GM19324 (cell line): ENCODE measurements around the gene FPGT.
"Not testable (repeated sequence)": the region's sequence is repeated elsewhere in the genome, so short reads cannot be mapped to it uniquely, and the experiment has no call there.

Experiments
- ATAC-seq: cut with Tn5 transposase; IDR thresholded peaks from one replicate; pipeline ENCODE4 v1.9.1; 2021; ENCODE audit warnings: mild to moderate bottlenecking, moderate library complexity; ENCODE audit not compliant: unreplicated experiment, low FRiP score

The FPGT gene

GRCh38 chr1:74197657-74198552 lies at the start of gene FPGT, which contains the start of gene LRRIQ3:
TSS of gene FPGT (plus strand) at chr1:74198242. CDS start at chr1:74198279, 37 bp downstream.
TSS of gene LRRIQ3 (minus strand) at chr1:74198176. CDS start at chr1:74183684, 14,492 bp downstream.
- ATAC-seq = peak; percentile 98

- no peak for ATAC-seq
These were observed 38.0 kb upstream of the FPGT start for GRCh38 chr1:74160046-74160445.

- no peak for ATAC-seq
These were observed 36.5 kb upstream of the FPGT start for GRCh38 chr1:74161497-74161896.

GRCh38 chr1:74162333-74162732 lies 35.7 kb upstream of the FPGT start:
- ATAC-seq = no peak

- ATAC-seq = not testable (repeated sequence)
These were observed 23.6 kb upstream of the FPGT start for GRCh38 chr1:74174423-74174822.

- no peak for ATAC-seq
These were observed 17.6 kb upstream of the FPGT start for GRCh38 chr1:74180490-74180889.

GRCh38 chr1:74193908-74194307 lies 4.1 kb upstream of the FPGT start:
- no peak for ATAC-seq

- ATAC-seq = no peak
These were observed 2.7 kb upstream of the FPGT start for GRCh38 chr1:74195339-74195738.

GRCh38 chr1:74197255-74197654 lies 787 bp upstream of the FPGT start:
- ATAC-seq = no peak

- ATAC-seq = no peak
These were observed 1.5 kb downstream of the FPGT start for GRCh38 chr1:74199504-74199903.

GRCh38 chr1:74205266-74205665 lies 7.2 kb downstream of the FPGT start:
- ATAC-seq = no peak

GRCh38 chr1:74215229-74215628 lies 17.2 kb downstream of the FPGT start:
- no peak for ATAC-seq

GRCh38 chr1:74222701-74223100 lies 24.7 kb downstream of the FPGT start:
- ATAC-seq = no peak

- ATAC-seq = no peak
These were observed 25.4 kb downstream of the FPGT start for GRCh38 chr1:74223453-74223852.

- ATAC-seq = no peak
These were observed 37.1 kb downstream of the FPGT start, which contains the start of gene TNNI3K for GRCh38 chr1:74235153-74235552. TSS of gene TNNI3K (plus strand) at chr1:74235387. CDS start at chr1:74235452, 65 bp downstream.

- ATAC-seq = no peak
These were observed 38.4 kb downstream of the FPGT start for GRCh38 chr1:74236440-74236839.

GRCh38 chr1:74237035-74237434 lies 39.0 kb downstream of the FPGT start:
- no peak for ATAC-seq

GRCh38 chr1:74237787-74238186 lies 39.7 kb downstream of the FPGT start:
- ATAC-seq = no peak

- ATAC-seq = no peak
These were observed 47.2 kb downstream of the FPGT start for GRCh38 chr1:74245168-74245772.

GRCh38 chr1:74246315-74246714 lies 48.3 kb downstream of the FPGT start:
- ATAC-seq = no peak

- no peak for ATAC-seq
These were observed 50.0 kb downstream of the FPGT start for GRCh38 chr1:74247881-74248528.
